ENCODE measurements around the gene KCP.

KCP gene

DNA sequence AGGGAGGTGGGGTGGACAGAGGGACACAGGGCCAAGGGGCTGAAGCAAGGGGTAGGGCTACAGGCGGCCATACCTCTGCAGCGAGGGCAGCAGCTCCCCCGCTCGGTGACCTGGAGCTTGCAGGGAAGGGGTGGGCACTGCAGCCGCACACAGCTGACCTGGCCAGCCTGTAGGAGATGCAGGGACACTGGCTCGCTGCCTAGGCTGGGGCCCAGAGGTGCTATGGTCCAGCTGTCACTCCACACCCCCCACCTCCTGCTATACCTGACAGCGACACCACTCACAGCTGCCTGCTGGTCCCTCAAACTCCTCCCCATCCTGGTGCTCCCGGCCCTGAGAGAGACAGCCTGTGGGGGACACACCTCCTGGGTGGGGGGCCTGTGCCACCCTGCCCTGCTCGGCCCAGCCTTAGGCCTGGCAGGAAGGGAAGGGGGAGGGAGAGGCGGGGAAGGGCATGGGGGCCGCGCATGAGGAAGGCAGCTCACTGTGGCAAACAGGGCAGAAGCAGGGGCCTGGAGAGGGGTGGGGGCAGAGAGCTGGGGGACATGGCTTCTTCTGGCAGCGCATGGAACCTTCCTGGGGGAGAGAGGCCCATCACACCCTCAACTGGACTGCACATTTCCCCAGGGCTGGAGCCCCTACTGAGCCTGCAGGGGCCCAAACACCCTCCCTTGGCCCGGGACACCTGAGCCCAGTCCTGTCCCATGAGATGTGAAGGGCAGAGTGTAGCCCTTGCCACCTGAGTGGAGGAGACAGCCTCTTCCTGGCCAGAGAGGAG is 23.9 kb downstream of the KCP start:
- no peak for DNase-seq (ENCODE audit: low spot score)

DNA sequence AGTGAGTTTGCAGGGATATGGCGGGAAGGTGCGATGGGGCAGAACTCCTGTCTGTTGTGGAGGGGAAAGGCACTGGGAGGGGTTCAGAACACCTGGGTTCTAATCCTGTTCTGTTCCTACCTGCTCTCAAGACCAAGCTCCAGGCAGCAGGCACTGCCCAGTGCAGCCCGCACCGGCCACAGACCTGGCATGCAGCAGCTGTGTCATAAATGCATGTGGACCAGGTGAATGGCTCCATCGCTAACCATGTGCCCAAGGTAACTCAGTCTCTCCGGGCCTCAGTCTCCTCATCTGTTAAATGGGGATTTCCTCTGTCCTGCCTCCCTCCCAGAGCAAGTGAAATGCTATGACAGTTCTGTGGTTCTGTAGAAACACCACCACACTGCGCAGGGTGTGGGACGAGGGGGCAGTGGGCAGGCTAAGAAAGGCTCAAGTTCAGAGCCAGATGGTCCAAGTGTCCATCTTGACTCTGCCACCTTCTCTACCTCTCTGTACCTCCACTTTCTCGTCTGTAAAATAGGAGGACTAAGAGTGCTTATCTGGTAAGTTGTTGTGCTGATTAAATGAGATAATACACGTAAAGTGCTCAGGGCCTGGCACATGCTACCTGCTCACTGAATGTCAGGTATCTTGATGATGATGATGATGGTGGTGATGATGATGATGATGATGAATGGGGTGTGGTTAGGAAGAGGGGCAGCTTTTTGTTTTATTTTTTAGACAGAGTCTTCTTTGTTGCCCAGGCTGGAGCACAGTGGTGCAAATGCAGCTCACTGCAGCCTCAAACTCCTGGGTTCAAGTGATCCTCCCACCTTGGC is 24.9 kb downstream of the KCP start:
- DNase-seq (ENCODE audit: low spot score), result no peak

DNA sequence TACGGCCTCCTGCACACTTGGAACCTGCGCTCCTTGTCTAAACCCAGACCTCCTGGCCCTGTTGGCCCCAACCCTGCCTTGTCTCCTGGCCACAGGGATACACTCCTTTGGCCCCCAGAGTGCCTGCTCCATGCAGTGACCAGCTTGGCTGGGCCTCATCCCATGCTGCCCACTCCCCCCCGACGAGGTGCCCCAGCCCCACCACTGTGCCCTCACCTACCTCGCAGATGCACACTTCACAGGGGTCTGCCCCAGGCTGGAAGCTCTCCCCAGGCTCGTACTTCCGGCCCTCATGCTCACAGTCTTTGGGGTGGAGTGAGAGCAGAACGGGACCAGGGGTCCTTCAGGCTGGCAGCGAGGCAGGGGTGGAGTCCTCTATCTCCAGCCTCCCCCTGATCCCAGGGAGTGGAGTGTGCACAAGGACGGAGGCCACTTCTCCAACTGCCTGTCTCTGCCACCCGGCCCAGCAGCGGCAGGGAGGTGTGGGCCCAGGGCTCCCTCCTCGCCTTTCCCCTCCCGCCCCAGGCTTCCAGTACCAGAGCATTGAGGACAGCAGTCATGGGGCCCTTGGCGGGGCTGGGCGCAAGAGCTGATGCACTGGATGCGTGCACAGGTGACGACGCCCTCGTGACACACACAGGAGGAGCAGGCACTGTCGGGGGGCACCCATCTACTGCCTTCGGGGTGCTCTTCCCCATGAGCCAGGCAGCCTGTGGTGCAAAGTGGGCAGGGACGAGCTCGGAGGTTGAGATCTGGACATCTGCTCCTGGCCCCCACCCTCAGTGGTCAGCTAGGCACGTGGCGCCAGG is 25.7 kb downstream of the KCP start:
- no peak for DNase-seq (ENCODE audit: low spot score)

DNA sequence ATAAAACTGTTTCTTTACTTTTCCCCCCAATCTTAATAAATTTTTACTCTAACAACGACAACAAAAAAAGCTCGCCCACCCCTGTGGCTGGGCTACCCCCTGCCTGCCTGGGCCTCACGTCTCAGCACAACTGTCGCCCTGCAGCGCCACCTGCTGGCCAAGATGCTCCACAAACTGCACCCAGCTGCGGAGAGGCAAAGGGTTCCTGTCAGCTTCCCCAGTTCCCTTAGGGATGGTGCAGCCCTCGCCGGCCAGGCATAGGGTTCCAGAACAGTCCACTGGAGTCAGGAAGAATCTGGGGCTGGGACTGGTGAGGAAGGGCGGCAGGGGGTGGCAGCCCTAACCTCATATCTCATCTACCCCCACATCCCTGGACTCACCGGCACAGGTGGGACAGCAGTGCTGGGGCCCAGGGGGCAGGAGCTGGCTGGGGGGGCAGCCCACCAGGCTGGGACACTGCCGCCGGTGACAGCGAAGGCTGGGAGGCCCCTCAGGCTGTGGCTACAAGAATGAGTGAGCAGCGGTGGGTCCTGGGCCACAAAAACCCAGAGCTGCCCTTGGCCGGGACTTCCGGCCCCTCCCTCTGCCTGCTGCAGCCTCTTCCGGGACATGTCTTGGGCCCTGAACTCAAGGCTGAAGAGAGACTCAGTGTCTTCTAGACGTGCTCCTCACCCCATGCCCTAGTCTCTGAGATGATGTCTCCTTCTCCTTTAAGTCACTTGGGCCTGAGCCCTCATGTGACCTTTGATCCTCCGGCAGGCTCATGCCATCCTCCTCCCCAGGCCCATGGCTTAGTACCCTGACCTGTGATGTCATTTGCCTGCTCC is 26.7 kb downstream of the KCP start:
- DNase-seq (ENCODE audit: low spot score), result peak; percentile 90

DNA sequence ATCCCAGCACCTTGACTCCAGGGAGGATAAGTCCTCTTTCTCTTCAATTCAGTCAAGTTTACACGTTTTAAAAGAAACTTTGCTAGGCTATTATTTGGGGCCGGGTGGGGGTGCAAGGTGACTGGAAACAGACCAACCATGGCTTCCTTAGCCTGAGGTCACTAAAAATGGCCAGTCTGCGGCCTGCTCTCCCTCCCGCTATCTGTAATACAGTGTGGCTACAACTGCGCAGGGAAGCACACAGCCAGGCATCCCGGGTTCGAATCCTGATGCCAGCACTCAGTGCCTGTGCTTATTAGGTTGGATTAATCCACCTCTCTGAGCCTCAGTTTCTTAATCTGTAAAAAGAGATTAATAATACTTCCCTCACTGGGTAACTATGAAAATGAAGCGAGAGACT is 28.4 kb downstream of the KCP start:
- no peak for DNase-seq (ENCODE audit: low spot score)

DNA sequence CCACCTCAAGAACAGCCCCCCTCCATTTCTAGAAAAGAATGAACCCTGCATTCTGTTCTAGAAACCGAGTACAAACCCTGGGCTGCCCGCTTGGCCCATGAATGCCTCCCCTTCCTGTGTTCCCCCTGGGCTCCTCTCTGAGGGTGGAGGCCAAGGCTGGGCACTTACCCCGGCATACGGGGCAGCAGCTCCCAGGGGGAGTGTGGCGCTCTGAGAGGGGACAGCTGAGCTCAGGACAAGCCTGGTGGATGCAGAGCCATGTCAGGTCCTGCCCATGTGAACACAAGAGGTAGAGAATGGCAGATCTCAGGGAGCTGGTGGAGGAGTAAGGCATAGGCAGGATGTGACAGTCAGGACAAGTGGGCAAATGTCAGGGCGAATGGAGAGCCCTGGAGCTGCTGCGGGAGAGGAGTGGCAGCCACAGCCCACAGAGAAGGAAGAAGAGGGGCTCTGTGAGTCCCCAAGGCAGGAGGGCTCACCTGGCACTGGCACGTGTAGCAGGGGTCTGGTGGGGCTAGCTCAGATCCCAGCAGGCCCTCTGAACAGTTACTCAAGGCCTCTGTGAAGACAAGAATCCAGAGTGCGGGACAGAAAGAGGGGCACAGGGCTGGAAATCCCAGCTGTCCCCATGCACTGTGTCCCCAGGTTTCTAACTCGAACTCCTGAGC is 28.9 kb downstream of the KCP start:
- DNase-seq (ENCODE audit: low spot score), result no peak

DNA sequence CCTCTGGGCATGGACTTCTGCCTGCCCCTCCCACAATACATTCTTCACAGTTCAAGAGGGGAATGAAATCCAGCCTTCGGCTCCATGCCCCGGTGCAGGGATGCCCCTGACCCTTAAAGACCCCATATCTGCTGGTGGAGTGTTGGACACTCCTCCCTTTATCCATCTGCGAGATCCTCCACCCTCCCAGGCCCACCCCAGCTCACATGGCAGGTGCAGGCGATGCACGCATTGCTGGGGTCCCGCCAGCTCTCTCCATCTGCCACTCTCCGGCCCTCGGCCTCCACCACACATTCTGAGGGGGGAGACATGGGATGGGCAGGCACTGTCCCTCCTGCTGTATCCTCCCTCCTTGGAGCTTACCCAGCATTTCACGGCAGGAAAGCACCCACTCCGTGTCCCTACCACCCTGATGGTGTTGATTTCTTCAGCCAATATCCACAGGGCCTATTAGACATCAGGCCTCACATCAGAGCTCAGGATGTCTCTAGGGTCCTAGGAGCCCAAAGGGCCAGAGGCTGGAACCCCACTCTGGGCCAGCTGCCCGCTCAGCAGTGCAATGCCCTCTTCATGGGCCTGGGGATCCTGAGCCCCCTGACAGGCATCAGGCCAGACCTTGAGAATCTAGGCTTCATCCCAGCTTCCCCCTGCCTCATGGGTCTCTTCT is 29.6 kb downstream of the KCP start:
- no peak for DNase-seq (ENCODE audit: low spot score)

DNA sequence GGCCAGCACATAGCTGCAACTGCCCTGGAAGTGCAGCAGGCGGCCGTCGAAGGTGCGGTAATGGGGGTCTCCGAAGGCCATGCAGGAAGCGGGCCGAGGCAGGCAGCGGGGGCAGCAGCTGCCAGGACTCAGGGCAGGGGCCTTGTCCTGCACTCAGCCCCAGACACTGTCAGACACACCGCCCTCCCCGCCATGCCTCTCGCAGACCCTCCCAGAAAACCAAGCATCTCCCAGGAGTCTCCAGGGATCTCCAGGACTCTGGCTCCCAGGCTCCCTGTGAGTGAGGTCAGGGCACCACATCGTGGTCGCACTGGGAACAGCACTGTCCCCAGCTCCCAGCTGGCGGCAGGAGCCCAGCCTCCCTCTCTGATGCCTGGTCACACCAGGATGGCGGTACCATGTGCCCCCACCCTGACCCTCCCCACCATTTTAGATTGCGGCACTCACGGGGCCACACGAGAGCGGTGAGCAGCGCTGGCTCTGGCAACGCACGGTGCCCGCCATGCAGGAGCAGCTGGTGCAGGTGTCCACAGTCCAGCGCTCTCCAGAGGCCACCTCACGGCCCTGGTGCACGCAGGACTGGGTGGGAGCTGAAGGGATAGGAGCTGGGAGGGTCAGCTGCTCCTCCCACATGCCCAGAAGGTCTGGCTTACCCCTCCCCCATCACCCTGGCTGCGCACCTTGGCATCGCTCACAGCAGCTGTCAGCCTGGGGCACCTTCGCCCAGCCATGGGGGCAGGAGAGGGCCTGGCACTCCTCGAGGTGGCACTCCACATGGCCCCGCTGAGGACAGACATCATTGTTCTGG is 30.4 kb downstream of the KCP start:
- no peak for DNase-seq (ENCODE audit: low spot score)

DNA sequence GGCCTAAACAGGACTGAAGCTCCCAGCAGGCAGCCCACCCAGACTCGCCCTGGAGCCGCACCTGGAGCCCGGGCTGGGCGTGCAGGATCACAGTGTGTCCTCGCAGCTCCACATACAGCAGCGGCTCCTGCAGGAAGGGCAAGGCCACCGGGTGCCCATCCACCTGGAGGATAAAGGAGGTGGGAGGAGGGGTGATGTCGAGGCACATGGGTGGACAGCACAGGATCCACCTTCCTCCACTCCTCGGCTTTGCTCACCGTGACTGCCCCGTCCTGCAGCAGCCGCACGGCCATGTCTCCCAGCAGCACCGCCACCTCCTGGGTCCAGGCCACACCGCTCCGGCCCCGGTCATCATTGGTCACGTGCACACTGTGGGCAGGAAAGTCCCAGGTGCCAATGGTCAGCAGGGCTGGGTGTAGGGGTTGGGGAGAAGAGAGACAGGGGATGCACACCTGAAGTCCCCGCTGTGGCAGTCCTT is 31.0 kb downstream of the KCP start:
- DNase-seq (ENCODE audit: low spot score), result no peak

DNA sequence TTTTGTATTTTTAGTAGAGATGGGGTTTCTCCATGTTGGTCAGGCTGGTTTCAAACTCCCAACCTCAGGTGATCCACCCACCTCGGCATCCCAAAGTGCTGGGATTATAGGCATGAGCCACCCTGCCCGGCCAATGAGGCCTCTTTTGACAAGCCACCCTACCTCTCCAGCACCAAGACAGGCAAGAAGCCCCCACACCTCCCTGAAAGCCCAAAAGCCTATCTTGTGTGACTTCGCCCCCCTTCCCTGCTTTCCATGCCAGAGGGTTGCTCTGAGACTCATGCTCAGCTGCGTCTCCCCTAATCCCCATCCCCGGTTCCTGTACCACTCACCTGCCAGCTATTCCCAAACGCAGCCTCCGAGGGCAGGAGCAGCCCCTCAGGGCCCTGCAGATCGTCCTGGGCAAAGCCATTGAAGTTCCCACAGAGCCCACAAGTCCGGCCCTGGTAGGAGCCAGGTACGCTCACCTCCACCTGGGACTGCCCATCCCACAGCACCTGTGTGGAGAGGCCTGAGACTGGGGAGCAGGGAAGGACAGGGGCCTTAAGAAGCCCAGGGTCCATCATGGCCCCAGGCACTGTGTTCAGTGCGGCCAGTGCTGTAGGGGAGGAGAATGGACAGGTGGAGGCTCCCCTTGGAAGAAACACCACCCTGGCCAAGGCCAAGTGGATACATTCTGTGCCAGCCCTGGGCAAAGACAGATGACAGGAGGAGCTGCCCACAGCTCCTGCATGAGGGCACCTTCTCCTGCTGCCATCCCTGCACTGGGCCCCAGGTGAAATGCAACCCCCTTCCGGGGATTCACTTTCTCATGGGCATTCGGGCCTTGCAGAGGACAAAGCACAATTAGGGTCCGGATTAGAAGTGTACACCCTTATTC is 32.0 kb downstream of the KCP start:
- DNase-seq (ENCODE audit: low spot score), result no peak

DNA sequence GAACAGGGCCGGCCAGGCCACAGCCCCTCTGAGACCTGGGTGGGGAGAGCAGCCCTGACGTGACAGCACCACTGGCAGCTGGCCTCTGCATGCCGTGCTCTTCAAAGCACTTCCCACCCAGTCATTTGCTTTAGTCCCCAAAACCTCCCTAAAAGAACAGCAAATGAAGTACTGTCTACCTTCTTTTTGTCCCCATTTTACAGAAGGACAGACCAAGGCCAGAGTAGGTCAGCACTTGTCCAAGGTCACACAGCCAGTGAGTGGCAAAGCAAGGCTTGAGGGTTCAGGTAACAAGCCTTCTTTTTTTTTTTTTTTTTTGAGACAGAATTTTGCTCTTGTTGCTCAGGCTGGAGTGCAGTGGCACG is 32.8 kb downstream of the KCP start:
- no peak for DNase-seq (ENCODE audit: low spot score)

DNA sequence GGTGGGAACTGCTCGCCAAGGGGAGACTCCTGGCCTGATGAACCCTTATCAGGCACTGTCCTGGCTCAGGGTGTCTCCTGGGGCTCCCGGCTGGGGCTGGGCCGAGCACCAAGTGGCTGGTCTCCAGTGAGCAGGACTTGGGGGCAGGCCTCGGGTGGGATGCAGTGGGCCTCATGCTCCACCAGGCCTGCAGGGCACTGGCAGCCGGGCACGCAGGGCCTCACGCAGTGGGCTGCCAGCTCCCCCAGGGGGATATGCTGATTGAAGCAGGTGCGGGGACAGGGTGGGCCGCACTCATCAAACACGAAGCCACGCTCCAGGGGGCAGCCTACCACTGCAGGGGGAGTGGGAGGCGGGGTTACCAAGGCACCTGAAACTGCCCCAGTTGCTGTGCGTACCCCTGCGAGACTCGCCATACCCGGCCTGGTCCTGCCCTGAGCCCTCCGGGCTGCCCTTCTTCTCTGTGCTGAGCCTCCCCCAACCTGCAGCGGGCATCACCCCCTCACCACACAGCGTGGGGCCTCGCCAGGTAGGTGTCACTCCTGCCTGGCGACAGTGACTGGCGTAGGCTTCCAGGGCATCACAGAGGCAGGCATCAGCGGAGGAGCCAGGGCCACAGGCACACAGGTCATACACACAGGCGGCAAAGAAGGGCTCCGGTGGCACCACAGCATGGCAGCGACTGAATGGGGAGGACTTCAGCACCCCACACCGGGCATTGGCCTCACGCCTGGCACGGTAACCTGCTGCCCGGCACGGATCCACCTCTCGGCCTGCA is 33.3 kb downstream of the KCP start:
- DNase-seq (ENCODE audit: low spot score), result no peak

DNA sequence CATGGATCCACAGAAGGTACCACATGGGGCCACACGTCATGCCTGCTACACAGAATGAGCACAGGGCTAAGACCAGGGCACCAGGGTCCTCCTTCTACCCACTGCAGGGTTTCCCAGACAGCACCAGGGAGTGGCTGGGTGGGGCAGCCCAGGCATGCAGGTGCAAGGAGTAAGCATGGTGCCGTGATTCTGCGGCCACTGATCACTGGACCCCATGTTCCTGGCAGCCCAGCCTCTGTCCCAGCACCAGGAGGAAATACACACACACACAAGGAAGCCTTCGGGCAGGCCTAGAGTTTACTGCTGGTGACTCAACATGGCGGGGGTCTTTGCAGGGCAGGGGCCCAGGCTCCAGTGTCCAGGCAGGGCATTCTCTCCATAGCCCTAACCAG is 33.9 kb downstream of the KCP start:
- no peak for DNase-seq (ENCODE audit: low spot score)

DNA sequence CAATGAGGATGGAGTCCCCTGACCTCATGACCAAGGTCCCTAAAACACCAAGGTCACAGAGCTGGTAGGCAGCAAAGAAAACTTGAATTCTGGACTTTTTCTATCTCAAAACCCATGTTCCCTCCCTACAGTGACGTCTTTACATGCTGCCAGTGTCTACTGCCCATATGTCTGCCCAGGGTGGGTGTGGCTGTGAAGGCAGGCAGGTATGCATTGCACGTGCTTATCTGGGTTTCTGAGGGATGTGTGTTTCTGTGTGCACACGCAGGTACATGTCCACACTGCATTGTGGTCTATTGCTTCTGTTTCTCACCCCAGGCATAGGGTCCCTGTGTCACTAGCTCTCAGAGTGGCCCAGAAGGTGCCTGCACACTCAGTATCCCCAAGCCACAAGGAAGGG is 34.4 kb downstream of the KCP start:
- no peak for DNase-seq (ENCODE audit: low spot score)

DNA sequence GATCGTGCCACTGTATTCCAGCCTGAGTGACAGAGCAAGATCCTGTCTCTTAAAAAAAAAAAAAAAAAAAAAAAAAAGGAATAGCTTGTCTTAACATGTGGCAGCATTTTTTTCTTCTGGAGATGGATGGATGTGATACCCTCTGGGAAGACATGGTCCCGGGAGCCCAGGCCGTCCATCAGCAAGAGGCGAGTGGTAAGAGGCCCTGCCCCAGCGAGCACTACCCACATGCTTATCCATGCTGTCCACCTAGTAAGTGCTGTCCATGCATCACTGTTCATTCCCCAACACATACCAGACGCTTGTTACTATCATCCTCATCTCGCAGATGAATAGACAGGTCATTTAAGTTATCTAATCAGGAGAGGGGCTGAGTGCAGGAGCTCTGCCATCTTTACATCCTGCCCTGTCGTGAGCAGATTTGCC is 35.0 kb downstream of the KCP start:
- no peak for DNase-seq (ENCODE audit: low spot score)

DNA sequence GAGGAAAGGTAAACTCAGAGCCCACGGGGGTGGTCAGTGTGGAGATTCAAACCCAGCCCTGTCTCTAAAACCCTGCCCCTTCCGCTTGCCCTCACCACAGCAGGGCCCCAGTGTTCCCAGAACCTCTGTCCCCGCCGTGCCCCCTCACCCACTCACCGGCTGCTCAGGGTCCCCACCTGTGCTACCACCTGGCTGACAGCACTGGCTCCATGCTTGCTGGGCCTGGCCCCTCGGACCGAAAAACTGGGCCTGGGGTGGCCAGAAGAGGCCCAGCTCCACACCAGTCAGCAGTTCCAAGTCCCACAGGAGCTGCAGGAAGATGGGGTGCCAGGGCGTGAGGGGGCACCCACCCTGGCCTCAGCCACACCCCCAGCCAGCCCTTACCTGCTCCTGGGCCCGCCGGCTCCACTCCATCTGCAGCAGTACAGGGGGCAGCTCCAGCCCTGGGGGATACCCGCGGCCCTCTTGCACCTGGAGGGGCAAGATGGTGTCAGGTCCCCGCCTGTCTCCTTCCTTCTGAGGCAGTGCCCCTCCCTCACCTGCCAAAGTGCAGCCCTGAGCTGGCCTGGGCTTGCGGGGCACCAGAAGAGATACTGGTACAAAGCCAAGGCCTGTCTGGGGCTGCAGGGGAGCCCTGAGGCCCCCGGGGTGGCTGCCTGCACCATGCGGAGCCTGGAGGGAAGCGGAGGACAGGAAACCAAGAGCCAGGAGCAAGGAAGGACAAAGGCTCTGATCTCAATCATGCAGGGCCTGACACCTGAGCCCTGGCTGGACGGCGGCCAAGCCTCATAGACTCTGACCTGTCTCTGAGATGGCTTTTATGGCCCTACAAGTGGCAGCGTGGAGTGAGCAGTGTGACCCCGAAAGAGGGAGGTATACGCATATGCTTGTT is 36.1 kb downstream of the KCP start:
- DNase-seq (ENCODE audit: low spot score), result no peak

DNA sequence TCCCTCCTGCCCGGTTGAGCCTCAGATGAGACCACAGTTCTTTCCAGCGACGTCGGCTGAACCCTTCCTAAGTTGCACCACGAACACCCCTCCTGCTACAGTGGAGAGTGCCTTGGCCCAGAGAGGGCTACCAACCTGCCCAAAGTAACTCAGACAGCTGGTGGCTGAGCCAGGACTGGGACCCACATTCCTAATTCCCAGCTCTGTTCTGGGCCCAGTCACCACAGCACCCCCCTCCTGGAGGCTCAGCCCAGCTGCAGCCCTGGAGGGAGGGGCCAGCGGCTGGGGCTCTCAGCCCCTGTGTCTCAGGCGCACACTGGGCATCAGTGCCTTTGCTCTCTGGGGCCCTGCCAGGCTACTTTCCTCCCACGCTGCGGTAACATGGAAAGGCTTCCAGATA is 37.3 kb downstream of the KCP start:
- no peak for DNase-seq (ENCODE audit: low spot score)
